GM18511 (cell line): ENCODE data around the gene TMEM209.
"Not testable (repeated sequence)": the region's sequence is repeated elsewhere in the genome, so short reads cannot be mapped to it uniquely, and the experiment has no call there.

Experiments
- ATAC-seq: cut with Tn5 transposase; IDR thresholded peaks from one replicate; pipeline ENCODE4 v1.9.1; 2021; ENCODE audit warnings: mild to moderate bottlenecking, moderate library complexity; ENCODE audit not compliant: unreplicated experiment

The TMEM209 gene

GRCh38 chr7:130205084-130205947, at the start of gene TMEM209:
Gene TMEM209 (minus strand): TSS chr7:130205406. CDS start chr7:130205375, 31 bp downstream.
- peak; percentile 99 for ATAC-seq

- no peak for ATAC-seq
Measured at GRCh38 chr7:130254555-130254954, 49.3 kb upstream of the TMEM209 start.

GRCh38 chr7:130249626-130250025, 44.4 kb upstream of the TMEM209 start:
- ATAC-seq: not testable (repeated sequence)

GRCh38 chr7:130248842-130249241, 43.6 kb upstream of the TMEM209 start:
- not testable (repeated sequence) for ATAC-seq

- not testable (repeated sequence) for ATAC-seq
Measured at GRCh38 chr7:130246491-130246890, 41.3 kb upstream of the TMEM209 start.

GRCh38 chr7:130243486-130243885, 38.3 kb upstream of the TMEM209 start:
- not testable (repeated sequence) for ATAC-seq

- no peak for ATAC-seq
Measured at GRCh38 chr7:130242198-130243014, 37.2 kb upstream of the TMEM209 start.

GRCh38 chr7:130240240-130240639, 35.0 kb upstream of the TMEM209 start:
- ATAC-seq: no peak

- ATAC-seq: not testable (repeated sequence)
Measured at GRCh38 chr7:130236361-130236760, 31.2 kb upstream of the TMEM209 start.

GRCh38 chr7:130234078-130234477, 28.9 kb upstream of the TMEM209 start:
- no peak for ATAC-seq

- ATAC-seq: no peak
Measured at GRCh38 chr7:130232209-130232608, 27.0 kb upstream of the TMEM209 start.

- no peak for ATAC-seq
Measured at GRCh38 chr7:130231792-130232191, 26.6 kb upstream of the TMEM209 start.

- ATAC-seq: not testable (repeated sequence)
Measured at GRCh38 chr7:130229981-130230380, 24.8 kb upstream of the TMEM209 start.

GRCh38 chr7:130228840-130229502, 23.8 kb upstream of the TMEM209 start:
- ATAC-seq: no peak

GRCh38 chr7:130227883-130228575, 22.8 kb upstream of the TMEM209 start:
- ATAC-seq: no peak

- no peak for ATAC-seq
Measured at GRCh38 chr7:130226333-130226732, 21.1 kb upstream of the TMEM209 start.

- ATAC-seq: not testable (repeated sequence)
Measured at GRCh38 chr7:130224923-130225322, 19.7 kb upstream of the TMEM209 start.

- no peak for ATAC-seq
Measured at GRCh38 chr7:130224210-130224609, 19.0 kb upstream of the TMEM209 start.

GRCh38 chr7:130223646-130224045, 18.4 kb upstream of the TMEM209 start:
- no peak for ATAC-seq

- no peak for ATAC-seq
Measured at GRCh38 chr7:130221746-130222145, 16.5 kb upstream of the TMEM209 start.

GRCh38 chr7:130219871-130220270, 14.7 kb upstream of the TMEM209 start:
- ATAC-seq: no peak
